SIG-M5 treated with dmso at 0.1 percent for 504 hours (cell line): ENCODE results near the gene RGS19.

Experiments
- DNase-seq: peaks from one replicate; lab custom pipeline; 2025; ENCODE audit not compliant: unreplicated experiment; lab: John Stamatoyannopoulos, UW

The RGS19 gene

DNA sequence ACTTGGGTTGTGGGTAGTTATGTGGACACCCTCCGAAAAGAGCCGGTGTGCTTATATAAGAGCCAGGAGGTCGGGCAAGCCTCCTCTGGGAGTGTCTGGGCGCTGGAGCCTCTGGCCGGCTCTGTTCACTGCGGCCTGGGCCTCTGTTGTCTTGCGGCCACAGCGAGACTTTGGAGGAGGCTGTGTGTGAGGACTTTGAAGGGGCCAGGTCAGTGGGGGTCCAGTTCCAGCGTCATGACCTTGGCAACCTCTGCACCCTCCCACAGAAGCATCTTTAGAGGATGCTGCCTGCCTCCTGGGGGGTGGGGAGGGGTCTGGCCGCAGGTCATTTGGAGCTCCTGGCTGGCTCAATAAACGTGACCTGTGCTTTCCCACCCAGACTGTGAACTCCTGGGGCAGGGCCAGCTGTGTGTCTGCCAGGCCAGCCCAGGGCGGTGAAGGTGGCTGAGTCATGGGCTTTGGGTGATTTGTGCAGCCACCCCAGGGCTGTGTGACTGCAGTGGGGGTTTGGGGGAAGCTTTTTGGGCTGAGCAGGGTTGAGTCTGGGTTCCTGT is 15.1 kb downstream of the RGS19 start:
- no peak for DNase-seq

DNA sequence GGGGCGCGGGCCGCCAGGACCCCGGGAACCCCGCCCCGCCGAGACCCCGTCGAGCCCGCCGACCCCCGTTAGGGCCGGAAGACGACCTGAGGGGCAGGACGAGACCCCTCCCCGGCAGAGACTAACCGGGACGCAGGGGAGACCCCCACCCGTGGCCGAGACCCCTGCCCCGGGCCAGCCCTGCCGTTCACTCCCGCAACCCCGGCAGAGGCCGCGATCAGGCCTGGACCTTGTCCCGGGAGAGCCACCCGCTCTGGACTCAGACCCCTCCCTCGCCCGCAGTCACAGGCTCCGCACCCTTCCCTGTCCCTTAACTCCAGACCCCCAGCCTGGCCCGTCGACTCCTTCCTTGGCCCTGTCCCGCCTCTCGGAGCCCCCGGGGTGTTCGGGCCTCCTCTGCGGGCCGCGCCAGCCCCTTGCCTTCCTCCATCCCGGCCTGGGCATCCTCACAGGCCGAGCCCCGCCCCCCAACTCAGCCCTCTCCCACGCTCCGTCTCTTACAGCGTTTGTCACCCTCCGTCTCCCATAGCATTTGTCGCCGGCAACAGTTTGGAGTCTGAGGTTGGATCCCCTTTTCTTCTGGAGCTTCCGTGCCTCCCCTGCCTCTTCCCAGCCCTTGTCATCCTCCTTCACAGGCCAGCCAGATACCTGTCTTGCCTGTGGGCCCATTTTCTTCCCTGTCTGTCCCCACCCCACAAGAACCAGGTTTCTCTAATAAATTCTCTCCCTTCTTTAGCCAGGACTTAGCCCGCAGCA is 15.8 kb downstream of the RGS19 start:
- DNase-seq: no peak

- DNase-seq: peak; percentile 96
These were observed 16.5 kb downstream of the RGS19 start, which contains the start of gene TCEA2 for GRCh38 chr20:64062596-64063388. TCEA2 (plus strand) TSS chr20:64063198; CDS start chr20:64063313, 115 bp downstream.

GRCh38 chr20:64062276-64062595 is 17.1 kb downstream of the RGS19 start:
- DNase-seq: no peak

DNA sequence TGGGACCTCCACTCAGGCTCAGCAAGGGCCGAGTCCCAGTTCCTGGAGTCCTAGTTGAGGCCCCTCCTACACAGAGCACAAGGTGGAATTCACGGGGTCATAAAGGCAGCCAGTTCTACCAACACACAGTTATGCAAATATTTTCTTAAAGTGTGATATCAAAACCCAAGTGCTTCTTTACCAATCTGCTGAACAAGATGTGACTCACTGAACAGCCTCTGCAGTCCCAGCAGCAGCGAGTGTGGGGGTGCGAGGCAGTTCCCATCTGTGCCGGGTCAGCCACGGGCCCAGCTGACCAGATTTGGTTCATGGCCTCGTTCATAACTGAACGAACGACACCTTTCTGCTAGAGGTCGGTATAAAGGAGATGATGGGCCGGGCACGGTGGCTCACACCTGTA is 20.8 kb downstream of the RGS19 start:
- DNase-seq: no peak

DNA sequence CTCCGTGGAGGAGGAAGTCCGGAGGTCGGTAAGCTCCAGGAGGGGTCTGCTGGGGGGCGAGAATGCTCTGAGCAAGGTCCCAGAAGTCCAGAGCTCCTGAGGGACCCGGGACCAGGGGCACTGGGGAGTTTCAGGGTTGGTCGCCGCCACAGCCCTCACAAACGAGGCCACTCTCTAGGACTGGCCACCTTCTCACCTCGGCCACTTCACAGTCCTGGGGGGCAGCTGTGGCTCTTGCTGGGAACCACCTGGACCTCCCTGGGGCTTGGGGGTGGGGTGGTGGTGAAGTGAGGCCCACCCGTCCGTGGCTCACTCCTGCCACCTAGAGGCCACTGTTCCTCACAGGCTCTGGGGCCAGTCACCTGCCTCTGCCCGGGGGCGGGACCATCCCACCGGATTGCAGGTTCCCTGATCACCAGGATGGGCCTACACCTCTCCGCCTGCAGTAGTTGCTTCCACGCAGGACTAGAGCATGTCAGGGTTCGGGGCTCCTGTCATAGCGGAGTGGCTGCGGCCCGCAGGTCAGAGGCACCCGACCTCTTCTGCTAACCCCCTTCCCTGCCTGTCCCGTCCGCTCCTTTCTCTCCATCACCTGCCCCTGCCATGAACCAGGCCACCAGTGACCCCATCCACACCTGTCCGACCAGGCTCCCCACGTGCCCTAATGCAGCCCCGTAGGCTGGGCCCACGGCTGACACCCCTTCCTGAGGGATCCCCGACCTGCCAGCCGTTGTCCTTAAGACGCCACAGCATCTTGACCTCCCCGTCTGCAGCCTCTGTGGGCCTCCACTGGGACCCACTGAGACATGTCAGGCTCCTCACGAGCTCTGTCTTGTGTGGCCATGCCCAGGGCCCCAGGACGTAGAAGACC is 21.5 kb downstream of the RGS19 start:
- DNase-seq: peak; percentile 64

DNA sequence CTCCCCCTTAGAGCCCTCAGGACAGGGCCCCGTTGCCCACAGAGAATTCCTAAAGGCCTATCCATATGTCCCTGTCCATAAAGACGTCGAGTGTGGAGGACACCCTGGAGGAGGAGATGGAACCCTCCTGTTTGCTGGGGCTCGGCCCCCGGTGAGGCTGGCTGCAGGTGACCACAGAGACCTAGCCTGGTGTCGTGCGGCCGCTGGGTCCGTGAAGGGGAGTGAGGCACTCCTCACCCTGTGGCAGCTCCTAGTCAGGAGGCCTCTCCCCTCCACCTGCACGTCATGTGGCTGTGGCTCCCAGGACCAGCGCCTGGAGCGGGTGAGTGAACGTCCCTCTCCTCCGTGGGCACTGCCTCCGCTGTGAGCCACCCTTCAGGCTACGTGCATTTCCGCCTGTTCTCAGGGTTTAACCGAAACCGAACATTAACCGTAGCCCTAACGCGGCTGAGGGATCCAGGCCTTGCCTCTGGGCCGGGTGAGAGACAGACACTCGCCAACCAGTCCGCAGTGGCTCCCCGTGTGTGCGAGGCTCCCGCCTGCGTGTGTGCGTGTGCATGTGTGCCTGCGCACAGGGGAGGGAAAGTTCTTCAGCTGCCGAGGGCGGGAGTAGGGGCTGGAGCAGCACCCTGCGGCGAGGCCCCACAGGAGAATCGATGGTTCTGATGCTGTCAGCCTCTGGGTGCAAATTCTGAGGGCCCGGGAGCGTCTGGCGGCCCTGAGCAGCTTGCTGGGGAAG is 22.3 kb downstream of the RGS19 start:
- no peak for DNase-seq

- no peak for DNase-seq
These were observed 22.8 kb downstream of the RGS19 start for GRCh38 chr20:64056639-64056888.

- no peak for DNase-seq
These were observed 23.3 kb downstream of the RGS19 start for GRCh38 chr20:64055893-64056638.

DNA sequence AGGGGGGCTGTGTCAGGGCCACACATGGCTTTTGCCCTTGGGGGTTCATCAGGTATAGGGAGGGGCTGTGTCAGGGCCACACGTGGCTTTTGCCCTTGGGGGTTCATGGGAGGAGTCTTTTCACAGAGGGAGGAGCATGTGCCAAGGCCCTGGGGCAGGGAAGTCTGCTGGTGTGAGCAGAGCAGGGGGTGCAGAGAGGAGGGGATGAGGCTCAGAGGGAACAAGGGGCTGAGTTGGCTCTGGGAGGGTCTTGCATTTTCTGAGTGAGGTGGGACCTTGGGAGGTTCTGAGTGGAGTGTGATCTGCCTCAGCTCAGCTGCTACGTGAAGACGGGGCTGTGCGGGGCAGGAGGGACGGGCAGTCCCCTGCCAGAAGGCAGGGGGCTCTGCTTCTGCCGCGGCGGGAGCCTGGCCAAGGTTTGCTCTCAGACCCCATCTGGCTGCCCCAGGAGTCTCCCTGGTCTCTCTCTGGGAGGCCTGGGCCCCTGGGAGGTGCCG is 23.9 kb downstream of the RGS19 start:
- DNase-seq: no peak

GRCh38 chr20:64053841-64054661 is 25.3 kb downstream of the RGS19 start:
- peak; percentile 36 for DNase-seq

DNA sequence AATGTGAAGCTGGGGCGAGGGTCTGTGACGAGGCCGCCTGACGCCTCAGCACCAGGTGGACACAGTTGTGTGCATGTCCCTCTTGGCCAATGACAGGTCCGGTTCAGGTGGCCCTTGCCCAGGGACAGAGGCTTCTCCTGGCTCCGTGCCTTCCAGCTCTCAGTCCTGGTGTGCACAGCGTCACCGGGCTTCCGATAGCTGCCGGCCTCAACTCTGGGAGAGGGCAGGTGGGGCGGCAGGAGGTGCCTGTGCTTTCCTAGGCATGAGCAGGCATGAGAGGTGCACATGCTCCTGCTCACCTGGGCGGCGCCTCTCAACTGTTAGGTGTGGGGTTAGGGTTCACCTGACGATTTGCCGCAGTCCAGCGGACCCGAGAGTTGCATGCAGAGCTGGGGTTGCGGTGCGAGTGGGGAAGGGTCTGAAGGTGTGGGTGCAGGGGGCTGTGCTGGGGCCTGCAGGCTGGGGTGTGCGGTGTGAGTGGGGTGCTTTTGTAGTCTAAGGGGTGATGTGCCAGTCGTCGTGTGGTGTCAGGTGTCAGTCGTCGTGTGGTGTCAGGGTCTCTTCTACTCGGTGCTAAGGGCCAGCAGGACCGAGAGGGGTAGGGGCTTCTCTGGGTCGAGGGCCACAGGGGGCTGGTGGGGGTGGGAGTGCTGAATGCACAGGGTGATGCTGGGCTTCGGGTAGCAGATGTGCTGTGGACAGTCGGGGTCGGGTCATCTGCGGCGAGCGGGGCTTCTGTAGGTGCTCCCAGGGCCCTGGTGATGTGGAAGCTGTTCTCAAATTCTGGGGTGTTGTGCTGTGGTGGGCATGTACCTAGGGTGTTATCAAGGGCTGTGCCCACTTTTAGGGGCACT is 26.1 kb downstream of the RGS19 start:
- DNase-seq: no peak

DNA sequence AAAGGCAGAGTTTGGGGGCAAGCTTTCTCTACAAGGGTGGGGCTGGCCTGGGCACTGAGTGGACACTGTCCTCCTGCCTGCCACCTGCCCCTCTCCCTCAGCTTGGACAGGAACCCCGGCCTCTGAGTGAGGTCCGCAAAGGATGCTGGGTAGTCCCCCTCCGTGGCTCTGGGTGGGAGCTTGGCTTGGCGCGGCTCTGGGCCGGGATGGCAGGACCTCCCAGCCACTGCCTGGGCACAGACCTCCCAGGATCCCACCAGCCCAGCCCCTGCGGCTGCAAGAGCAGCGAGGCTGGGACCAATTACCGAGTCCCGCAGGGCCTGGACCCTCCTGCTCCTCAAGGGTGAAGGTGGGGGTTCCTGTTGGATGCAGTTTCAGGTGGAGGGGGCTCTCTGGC is 27.0 kb downstream of the RGS19 start:
- DNase-seq: no peak

DNA sequence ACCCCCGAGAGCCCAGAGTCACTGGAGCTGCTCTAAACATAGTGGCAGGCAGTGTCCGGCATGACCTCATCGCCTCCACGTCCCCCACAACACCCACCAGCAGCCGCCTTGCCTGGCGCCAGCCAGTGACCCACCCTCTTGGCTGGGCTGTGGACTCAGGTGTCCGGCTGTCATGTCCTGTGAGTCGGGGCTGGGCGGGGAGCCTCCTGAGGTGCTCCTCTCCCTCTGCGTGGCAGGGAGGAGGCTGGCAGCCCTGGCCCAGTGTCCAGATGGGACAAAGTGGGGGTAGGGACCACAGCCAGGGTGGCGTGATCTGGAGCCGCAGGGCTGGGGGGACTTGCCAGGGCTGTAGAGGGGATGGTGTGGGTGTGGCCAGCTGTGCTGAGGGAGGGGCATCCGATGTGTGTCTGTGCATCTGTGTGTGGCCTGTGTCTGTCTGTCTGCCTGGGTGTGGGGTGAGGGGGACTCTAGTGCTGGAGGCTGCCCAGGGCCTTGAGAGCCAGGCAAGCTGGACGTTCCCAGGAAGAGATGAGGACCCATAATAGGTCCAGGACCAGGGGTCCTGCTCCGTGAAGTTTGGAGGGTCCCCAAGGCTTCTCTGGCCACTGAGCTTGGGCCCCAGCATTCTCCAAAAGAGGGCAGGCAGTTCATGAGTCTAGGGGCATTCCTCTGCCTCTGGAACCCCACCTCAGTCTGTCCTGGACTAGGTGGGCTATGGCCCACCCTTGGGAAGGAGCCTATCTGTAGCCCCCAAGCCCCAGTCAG is 27.6 kb downstream of the RGS19 start:
- no peak for DNase-seq

- no peak for DNase-seq
These were observed 28.3 kb downstream of the RGS19 start for GRCh38 chr20:64051033-64051452.

- no peak for DNase-seq
These were observed 28.9 kb downstream of the RGS19 start for GRCh38 chr20:64050261-64051032.

- DNase-seq: no peak
These were observed 29.4 kb downstream of the RGS19 start for GRCh38 chr20:64049878-64050260.
